GM06990 (cell line): ENCODE measurements around the gene SLFNL1.

ENCODE experiments used
- DNase-seq: peaks from one replicate; pipeline ENCODE4 v3.0.0-alpha.2; 2011; ENCODE audit not compliant: insufficient read length; ENCODE audit errors: extremely low read depth
- H3K27me3 ChIP-seq: replicated peaks from 2 replicates; pipeline ENCODE4 v1.6.0; 2011; ENCODE audit warnings: low read length; ENCODE audit not compliant: control insufficient read depth, insufficient read depth
- H3K36me3 ChIP-seq: 2 replicates; pipeline ENCODE4 v1.5.1; 2011; ENCODE audit warnings: low read length; ENCODE audit not compliant: control insufficient read depth, insufficient read depth
- H3K4me3 ChIP-seq: replicated peaks from 2 replicates; pipeline ENCODE4 v1.5.1; 2011; ENCODE audit warnings: low read depth, mild to moderate bottlenecking, control low read depth, low read length
- CTCF ChIP-seq: IDR thresholded peaks from 2 replicates; pipeline ENCODE4 v1.5.1; 2011; ENCODE audit warnings: low read length, control low read depth, mild to moderate bottlenecking, inconsistent platforms; ENCODE audit not compliant: insufficient read depth, poor library complexity, severe bottlenecking

The SLFNL1 gene

GRCh38 chr1:41013024-41013423 lies 8.5 kb downstream of the SLFNL1 start:
- peaks cover 43% of the 10 kb centered on the region for H3K36me3 ChIP-seq
- no peak for DNase-seq
- H3K4me3 ChIP-seq = no peak overlapping the region
- TF ChIP-seq CTCF = no peak
- no peaks in the 10 kb centered on the region for H3K27me3 ChIP-seq

DNA sequence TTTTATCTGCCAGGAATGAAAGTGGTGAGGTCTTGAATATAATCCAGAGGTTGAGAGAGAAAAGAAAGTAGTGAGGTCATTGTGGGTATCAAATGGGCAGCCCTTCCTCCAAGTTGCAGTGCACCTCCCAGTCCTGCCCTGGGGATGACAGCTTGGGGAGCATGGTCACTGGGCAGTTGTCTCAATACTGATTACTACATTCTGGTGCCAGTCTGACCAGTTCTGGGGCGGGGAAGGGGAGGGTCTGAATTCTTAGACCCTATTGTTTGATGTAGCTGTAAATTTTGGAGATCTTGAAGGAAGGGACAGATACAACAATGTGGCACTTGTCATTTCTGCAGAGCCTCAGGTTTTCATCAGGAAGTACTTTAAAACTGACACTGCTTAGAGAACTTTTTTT lies 11.2 kb downstream of the SLFNL1 start:
- peaks cover 46% of the 10 kb centered on the region for H3K36me3 ChIP-seq
- TF ChIP-seq CTCF = no peak
- H3K4me3 ChIP-seq = no peak overlapping the region
- H3K27me3 ChIP-seq = no peaks in the 10 kb centered on the region
- DNase-seq = no peak

- H3K27me3 ChIP-seq = no peaks in the 10 kb centered on the region
- no peak for DNase-seq
- peaks cover 45% of the 10 kb centered on the region for H3K36me3 ChIP-seq
- H3K4me3 ChIP-seq = no peak overlapping the region
- TF ChIP-seq CTCF = no peak
These were observed 12.1 kb downstream of the SLFNL1 start for GRCh38 chr1:41009466-41009865.

- Histone ChIP-seq H3K36me3 (peaks cover 49% of the 10 kb centered on the region), H3K4me3 (no peak overlapping the region), H3K27me3 (no peaks in the 10 kb centered on the region)
- DNase-seq = no peak
- TF ChIP-seq CTCF = no peak
These were observed 14.3 kb downstream of the SLFNL1 start for GRCh38 chr1:41006942-41007865.

DNA sequence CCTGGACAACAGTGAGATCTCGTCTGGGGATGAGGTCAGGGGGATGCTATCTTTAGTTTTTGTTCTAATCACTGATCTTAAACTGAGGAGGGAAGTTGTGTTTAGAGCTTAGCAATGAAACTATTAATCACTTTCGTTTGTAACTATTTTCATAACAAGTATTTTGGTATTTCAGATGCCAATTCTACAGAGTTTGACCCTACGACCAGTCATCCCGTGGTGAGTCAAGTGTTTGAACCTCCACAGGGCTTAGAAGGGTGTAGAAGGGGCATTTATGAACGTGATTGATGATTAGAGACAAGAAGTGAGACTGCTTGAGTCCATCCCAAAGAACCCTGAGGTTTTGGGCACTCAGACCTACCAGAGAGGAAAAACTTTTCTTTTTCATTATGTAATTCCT lies 15.6 kb downstream of the SLFNL1 start:
- Histone ChIP-seq H3K27me3 (no peaks in the 10 kb centered on the region), H3K36me3 (peaks cover 46% of the 10 kb centered on the region), H3K4me3 (no peak overlapping the region)
- TF ChIP-seq CTCF = no peak
- DNase-seq = no peak
